GM19395 (cell line): ENCODE data around the gene KAT2A.

Experiments
- ATAC-seq: cut with Tn5 transposase; IDR thresholded peaks from one replicate; pipeline ENCODE4 v1.9.1; 2021; ENCODE audit warnings: mild to moderate bottlenecking, moderate library complexity; ENCODE audit not compliant: unreplicated experiment

Gene KAT2A

DNA sequence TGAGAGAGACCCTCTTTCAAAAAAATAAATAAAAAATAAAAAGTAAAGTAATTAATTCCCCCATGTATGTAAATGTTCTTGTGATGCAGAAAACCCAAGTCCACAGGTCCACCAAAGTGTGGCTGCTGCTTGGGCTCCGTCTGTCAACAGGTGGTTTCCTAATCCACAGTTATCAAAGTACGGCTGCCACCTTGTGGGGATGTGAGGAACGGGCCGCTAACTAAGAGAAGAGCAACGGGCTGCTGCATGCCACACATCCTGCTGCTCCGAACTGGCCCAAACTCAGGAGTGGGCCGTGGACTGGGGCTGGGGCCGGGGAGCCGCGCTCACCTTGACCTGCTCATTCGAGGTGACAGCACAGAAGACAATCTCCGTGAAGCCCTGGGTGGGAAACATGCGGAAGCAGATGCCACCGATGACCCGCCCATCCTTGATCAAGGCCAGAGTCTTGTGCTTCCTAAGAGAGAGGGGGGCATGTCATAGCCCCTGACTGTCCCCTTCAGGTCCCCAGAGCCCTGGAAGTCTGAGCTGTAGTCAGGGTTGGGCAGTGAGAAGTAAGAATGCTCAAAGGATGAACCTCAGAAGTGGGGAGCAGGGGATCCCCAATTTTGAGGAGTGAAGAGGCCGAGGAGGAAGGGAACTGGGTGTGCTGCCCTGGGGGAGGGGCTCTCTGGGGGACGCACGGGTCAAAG lies 4.3 kb downstream of the KAT2A start:
- no peak for ATAC-seq

DNA sequence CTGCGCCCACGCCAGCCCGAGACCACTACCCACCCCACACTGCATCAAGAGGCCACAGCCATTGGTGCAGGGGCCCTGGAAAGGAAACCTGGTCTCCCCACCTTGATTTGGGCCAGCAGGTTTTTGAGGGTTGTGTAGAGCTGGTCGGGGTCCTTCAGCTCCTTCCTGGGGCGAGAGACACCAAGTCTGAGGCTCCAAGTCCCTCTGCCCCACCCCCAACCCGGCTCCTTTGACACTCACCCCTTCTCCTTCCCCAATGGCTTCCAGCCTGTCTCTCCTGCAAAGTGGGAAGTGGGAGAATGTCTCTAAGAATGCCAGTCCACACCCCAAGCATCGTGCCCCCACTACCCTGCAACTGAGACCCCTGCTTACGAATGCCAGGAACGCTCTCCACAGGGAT lies 7.0 kb downstream of the KAT2A start:
- no peak for ATAC-seq

DNA sequence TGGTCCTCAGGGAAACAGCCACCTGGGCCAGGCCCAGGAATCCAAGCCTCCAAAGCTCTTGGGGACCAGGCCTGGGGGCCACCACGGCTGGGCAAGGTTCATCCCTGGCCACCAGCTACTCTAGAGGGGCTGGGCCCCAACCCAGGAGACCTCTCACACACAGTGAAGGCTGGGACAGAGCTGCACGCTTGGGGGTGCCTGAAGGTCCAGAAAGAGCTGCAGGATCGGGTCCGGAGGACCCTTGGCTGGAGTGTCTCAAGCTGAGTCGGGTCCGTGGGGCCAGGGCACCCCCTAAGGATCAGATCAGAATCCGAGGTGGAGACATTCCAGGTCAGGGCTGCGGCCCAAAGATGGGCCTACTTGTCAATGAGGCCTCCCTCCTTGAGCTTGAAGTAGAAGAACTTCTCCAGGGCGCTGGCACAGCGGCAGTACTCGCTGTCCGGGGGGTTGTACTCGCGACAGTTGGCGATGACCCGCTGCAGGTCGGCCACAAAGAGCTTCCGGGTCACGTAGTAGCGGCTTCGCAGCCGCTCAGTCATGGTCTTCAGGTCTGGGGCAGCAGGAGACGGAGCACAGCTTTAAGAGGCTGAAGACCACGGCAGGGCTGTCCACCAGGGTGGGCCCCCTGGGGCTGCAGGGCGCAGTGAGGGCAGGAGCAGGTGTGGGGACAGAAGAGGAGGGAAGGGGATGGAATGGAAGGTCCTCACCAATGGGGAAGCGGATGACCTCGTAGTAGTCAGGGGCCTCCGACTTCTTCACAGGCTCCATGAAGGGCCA lies 7.7 kb downstream of the KAT2A start:
- ATAC-seq = no peak

DNA sequence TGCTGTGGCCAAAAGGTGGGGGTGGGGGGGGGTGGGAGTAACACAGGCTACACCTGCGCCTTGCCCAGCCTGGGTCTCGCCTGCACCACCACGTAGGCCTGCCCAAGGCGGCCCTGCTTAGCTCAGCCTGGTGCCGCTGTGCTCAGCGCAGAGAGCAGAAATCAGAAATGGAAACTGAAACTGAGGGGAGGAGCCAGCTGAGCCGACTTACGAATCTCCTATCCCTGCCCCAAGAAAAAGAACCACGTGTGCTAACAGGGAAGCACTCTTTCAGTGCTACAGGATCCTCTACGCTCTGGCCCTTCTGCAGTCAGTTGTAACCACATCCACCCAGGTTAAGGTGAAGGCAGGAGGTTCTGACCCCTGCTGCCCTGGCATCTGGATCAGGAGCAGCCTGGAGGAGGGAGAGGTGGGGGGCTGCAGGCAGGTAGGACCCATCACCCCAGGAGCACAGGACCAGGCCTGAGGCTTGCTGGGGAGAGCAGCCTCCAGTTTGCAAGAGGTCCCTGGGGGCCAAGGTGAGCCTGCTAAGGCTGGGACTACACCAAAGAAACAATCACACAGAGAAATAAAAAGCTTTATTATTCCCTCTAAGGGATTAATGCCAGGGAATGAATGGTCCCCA lies 8.5 kb downstream of the KAT2A start, which contains the start of gene DHX58:
Gene DHX58 (minus strand): TSS at position 163 of the 625 bp plus-strand sequence. CDS start 822 bp downstream, outside the sequence.
- peak; percentile 69 for ATAC-seq

DNA sequence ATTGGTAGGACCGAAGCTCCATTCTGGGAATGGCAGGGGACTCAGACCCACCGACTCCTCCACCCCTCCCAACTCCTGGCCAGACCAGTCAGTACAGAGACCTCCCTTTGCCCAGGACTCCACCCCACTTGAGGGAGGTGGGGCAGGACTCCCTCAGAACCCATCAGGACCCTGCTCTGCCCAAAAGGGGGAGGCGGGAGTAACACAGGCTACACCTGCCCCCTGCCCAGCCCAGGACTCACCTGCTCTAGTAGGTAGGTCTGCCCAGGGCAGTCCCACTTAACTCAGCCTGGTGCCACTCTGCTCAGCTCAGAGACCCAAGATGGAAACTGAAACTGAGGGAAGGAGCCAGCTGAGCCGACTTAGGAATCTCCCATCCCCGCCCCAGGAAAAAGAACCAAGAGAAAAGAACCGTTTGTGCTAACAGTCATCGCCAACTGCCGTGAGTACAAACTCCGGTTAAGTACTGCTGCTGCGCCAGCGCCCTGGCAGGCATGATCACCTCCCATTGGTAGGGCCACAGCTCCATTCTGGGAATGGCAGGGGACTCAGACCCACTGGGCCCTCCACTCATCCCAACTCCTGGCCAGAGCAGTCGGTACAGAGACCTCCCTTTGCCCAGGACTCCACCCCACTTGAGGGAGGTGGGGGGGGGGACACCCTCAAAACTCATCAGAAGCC lies 9.2 kb downstream of the KAT2A start:
- ATAC-seq = peak; percentile 3

DNA sequence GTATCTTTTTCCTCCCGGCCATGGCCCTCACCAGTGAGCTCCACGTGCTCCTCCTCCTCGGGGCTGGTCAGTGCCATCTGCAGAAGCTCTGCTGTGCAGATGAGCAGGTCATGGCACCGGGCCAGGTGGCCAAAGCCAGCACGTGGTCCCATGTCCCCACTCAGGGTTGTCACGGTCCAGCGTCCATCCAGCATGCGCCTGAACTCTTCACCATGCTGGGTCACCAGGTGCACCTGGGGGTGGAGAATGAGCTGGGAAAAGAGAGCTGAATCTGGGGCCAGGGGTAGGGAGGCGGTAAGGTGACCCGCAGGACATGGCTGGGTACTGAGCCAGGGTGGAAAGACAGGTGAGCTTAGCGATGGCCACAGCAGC lies 9.9 kb downstream of the KAT2A start:
- ATAC-seq = no peak

DNA sequence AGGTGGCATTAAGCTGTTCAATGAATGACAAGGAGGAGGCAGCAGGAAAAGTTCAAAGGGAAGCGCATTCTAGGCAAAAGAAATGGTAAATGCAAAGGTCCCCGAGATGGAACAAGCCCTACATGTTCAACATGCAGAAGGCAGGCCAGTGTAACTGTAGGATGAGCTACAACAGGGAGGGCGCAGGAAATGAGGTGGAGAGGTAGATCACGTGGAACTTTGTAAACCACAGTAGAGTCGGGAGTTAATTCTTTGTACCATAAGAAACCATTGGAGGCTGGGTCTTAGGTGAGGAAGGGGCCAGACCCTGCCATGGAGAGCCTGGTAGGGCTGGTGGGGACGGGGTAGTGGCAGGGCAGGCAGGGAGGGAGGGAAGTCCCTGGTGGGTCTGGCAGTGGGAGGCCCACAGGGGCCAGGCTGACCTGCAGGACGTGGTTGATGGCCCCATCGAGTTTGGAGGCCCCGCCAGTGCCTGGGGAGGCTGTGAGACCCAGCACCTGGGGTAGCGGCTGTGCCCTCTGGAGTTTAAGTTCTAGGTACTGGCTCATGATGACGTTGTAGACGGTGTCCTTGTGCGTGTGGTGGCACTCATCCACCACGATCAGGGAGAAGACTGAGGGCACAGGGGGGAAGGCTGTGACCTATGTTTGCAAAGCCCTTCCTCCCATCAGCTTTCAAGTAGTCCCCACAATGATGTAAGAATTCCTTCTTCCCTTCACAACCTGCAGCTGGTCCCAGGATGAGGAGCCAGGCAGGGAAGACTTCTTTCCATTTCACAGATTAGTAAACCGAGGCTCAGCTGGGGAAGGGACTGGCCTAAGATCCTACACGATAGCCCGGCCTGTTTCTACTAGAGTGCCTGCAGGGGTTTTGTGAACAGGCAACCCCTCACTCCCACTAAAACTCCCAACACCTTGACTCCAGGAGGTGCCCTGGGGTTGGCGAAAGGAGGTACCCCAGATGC lies 10.6 kb downstream of the KAT2A start:
- no peak for ATAC-seq

DNA sequence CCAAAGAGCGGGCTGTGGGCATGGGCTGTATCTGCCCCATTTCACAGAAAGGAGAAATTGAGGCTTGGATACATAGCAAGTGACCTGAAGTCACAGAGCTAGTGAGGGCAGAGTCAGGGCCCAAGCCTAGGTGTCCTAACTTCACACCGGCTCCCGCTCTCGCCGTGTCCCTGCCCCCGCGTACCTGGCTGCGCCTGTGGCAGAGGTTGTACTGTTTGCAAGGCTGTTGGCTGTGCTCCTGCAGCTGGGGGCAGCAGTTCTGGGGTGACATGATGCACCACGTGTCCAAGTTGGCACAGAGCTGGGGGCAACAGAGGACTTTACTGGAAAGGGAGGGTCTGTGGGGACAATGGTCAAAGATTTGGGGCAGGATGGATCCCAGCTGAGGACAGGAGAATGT lies 12.1 kb downstream of the KAT2A start:
- ATAC-seq = no peak

DNA sequence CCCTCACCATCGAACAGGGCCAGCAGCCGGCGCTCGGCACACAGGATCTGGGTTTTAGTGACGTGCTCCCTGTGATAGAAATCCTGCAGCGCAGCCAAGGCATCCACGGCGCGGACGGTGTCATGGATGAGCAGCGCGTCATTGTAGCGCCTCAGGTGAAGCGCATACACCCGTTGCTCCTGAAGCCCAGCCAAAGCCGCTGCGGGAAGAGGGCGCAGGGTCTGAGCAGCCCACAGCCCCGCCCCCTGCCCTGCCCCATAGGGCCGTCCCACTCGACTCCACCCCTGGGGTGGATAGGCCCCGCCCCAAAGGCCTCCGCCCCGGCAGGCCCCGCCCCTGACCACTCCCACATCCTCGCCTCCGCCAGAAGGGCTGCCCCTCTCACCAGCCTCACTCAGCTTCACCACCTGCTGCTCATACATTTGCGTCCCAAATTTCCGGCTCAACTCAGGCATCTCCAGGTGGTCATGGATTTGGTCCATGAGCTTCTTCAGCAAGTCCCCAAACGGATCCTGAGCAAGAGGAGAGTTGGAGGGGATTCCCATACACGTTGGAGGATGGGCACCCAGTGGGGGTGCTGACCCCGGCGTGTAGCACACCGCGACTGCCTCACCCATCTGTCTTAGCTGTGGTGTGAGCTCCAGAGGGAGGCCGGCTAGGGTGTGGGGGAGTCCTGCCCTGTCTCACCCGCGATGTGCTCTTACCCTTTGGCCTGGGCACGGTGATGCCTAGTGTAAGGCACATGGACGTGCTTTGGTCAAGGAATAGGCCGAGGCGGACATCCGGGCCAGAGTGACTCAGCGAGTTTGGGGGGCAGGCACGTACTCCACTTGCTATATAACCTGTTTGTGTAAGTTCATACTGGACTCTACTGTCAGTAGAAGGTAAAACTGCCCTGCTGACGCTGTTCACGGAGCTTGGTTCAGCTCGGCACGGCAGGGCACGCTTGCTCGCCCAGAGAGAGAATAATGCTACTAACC lies 13.3 kb downstream of the KAT2A start:
- no peak for ATAC-seq

DNA sequence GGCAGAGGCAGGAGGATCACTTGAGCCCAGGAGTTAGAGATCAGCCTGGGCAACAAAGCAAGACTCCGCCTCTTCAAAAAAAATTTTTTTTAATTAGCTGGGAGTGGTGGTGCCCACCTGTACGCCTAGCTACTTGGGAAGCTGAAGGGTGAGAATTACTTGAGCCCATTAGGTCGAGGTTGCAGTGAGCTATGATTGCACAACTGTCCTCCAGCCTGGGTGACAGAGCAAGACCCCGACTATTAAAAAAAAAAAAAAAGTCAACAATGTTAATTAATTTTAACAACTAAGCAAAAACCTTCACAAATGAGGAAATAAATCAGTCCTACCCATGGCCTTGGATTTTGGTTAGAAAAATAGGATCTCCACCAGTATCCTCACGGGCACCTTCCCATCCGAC lies 14.0 kb downstream of the KAT2A start:
- no peak for ATAC-seq

DNA sequence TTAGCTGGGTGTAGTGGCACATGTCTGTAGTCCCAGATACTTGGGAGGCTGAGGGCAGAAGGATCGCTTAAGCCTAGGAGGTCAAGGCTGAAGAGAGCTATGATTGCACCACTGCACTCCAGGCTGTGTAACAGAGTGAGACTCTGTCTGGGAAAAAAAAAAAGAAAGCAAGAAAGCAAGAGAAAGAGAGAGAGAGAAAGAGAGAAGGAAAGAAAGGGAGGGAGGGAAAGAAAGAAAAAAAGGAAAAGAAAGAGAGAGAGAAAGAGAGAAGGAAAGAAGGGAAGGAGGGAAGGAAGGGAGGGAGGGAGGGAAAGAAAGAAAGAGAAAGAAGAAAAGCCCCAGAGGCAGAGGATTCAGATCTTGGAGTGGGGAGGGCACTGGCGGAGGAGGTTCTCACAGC lies 15.2 kb downstream of the KAT2A start:
- no peak for ATAC-seq

DNA sequence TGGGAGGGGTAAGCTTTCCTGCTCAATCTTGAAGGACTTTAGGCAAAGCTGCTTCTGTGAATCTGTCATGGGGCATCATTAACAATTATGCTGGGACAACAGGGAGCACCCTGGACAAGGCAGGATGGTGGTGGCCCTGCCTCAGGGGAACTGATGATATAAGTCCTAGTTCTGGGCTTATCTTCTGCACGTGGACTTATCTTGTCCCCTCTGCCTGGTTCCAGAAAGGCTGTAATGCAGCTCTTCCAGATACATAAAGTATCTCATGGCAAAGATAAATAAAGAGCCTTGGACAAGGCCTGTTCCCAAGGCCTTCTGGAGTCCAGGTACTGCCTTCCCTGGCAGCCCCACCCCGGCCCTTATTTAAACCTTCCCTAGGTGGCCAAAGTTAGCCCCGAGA lies 16.9 kb downstream of the KAT2A start:
- ATAC-seq = no peak

DNA sequence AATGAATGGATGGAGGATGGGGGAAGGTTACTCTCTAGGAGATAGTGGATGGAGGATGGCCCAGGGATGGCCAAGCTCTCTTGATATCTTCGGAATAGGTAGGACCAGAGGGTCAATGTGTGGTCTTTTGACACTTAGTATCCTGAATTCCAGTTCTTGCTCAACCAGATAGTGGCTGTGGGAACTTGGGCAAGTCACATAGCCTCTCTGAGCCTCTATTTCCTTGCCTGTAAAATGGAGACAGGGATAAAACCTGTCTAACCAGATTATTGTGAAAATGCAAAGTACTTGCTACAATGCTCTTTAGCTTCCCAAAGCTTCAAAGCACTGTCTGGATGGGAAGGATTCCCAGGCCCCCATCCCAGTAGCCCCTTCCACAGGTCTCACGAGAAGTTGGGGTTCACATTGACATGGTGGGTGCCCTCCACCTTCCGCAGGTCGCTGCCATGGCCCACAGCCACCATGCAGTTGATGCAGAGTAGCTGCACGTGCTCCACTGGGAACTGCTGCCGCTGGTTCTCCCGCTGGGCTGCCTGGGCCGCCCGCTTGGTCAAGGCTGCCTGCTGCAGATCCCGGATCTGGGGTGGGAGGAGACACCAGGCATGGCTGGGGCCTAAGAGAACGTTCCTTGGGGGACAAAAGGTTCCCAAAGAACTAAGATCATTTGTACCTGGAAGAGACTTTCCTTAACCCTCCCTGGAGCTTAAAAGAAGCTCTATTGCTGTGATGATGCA lies 17.8 kb downstream of the KAT2A start:
- no peak for ATAC-seq

DNA sequence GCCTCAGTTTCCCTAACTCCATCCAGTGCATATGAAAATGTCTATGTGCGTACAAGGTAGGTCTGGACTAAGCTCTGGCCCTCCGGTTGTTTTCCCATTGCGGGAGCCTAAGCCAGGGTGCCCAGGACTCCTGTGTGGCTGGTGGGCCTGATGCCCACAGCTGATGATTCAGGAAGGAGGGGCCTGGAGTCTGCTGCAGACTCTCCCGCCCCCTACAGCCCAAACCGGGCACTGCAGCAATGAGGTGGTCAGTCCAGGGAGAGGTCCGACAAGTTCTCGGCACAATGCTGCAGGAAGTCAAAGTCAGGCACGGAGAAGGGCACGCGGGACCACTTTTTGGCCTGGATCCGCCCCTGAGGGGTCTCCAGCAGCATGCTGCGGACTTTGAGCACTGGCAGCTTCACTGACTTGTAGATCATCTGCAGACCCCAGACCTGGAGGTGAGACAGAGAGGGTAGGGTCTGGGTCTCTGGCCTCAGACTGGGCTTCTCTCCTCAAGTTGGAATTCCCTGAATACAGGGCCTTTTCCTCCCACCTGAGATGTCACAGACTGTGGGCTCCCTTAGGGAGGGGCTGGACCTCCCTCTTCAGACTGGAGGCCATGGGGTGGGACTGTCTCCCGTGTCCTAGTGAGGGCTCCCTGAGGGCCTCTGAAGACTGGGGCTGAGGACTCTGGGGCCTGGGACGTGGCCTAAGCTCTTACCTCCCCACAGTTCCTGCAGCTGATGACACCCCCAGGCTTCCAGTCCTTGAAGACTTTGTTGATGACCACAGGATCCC lies 19.5 kb downstream of the KAT2A start:
- no peak for ATAC-seq

DNA sequence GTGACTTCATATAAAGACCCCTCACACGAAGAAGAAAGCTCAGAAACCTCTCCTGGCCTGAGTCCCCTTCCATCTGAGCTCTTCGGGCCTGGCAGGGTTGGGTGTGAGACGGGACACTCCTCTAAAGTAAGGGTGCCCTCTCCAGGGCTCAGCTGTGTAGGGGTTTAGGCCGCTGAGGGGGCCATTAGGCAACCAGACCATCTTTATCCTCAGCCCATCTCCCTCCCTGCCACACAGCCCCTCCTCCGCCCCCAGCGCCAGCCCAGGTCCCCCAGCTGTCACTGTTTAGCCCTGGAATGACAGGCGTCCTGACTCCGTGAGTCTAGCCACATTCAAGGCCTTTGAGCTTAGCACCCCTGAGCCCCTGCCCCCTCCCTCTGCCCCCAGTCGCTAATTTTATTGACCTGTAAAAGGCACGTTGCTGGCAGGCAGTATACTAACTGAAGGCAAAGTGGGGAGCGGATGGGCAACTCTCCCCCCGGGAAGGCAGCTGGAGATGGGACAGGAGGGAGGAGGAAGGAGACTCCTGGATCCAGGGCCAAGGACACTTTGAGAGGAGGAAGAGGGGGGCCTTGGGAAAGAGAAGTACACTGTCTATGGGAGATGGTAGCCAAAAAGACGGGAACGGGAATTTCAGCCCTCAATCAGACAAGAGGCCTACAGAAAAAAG lies 22.3 kb downstream of the KAT2A start:
- no peak for ATAC-seq

DNA sequence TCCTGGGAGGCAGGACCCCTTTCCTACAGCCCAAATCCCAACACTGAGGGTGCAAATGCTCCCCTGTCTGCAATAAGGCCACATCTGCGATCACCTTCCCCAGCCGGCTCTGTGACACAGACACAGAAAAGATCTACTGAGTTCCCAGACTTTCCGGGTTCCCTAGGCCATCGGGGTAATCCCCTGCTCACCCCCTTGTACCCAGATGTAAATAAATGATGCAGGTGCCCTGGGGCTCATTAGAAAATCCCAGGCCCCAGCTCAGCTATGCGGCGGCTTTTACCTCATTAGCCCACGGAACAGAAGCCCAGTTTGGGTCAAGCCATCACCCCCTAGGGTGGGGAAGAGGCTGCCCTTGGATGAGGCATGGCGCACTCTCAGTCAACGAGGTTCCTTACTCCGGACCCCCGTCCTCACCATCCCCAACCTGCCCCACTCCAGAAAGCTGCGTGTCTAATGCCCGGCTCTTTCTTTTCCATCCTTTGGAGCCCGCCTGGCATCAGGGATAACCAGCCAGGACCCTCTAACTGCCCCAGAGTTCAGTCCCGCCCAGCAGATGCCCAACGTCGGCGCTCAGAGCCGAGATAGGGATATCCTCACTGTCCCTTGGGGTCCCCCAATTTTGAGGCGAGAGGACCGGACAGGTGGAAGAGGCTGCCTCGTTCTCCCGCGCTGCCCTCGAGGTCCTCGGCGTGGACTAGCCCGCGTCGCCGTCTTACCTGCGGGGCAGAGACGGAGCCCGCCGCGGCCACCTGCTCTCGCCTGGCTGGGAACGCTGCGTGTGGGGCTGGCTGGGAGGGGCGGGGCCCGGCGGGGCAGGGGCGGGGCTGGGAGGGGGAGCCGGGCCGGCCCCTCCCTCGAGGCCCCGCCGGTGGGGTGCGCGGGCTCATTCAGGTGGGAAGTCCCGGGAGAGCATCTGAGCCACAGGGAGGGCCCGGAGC lies 23.2 kb downstream of the KAT2A start, which contains the start of gene ZNF385C:
Gene ZNF385C (minus strand): TSS at position 783 of the 941 bp plus-strand sequence. CDS start 35,417 bp downstream, outside the sequence.
- no peak for ATAC-seq
